ENCODE measurements around the gene RALGAPB.

RALGAPB gene

GRCh38 chr20:38551056-38551626 lies 78.5 kb downstream of the RALGAPB start:
- DNase-seq = no peak

GRCh38 chr20:38554986-38555385 lies 82.3 kb downstream of the RALGAPB start:
- no peak for DNase-seq

- no peak for DNase-seq
These were observed 82.8 kb downstream of the RALGAPB start for GRCh38 chr20:38555395-38555794.

GRCh38 chr20:38557174-38557573 lies 84.5 kb downstream of the RALGAPB start:
- DNase-seq = no peak

GRCh38 chr20:38558596-38559360 lies 86.1 kb downstream of the RALGAPB start:
- no peak for DNase-seq

GRCh38 chr20:38559764-38560163 lies 87.1 kb downstream of the RALGAPB start:
- DNase-seq = no peak

GRCh38 chr20:38563802-38564431 lies 91.3 kb downstream of the RALGAPB start:
- no peak for DNase-seq

- DNase-seq = no peak
These were observed 92.0 kb downstream of the RALGAPB start for GRCh38 chr20:38564680-38565079.

GRCh38 chr20:38566036-38566598 lies 93.5 kb downstream of the RALGAPB start:
- DNase-seq = no peak

GRCh38 chr20:38569747-38570525 lies 97.3 kb downstream of the RALGAPB start:
- DNase-seq = no peak

- no peak for DNase-seq
These were observed 100.8 kb downstream of the RALGAPB start for GRCh38 chr20:38573413-38573812.

- DNase-seq = no peak
These were observed 106.7 kb downstream of the RALGAPB start for GRCh38 chr20:38579219-38579910.

- no peak for DNase-seq
These were observed 107.3 kb downstream of the RALGAPB start for GRCh38 chr20:38579921-38580320.

GRCh38 chr20:38581013-38581412 lies 108.4 kb downstream of the RALGAPB start, which contains the start of gene ADIG:
ADIG (plus strand) TSS chr20:38581197; CDS start chr20:38581251, 54 bp downstream.
- DNase-seq = no peak

GRCh38 chr20:38581830-38582358 lies 109.3 kb downstream of the RALGAPB start:
- no peak for DNase-seq

- no peak for DNase-seq
These were observed 110.7 kb downstream of the RALGAPB start for GRCh38 chr20:38583306-38583705.

GRCh38 chr20:38584099-38584763 lies 111.6 kb downstream of the RALGAPB start:
- DNase-seq = no peak

GRCh38 chr20:38585404-38586180 lies 112.9 kb downstream of the RALGAPB start:
- no peak for DNase-seq

GRCh38 chr20:38586181-38586525 lies 113.5 kb downstream of the RALGAPB start:
- DNase-seq = no peak

GRCh38 chr20:38588303-38588702 lies 115.7 kb downstream of the RALGAPB start:
- DNase-seq = no peak

GRCh38 chr20:38589351-38589750 lies 116.7 kb downstream of the RALGAPB start:
- no peak for DNase-seq
